Activated CD4-positive, alpha-beta memory T cell treated with anti-CD3 and anti-CD28 coated beads, Interleukin-2, amount 10 ng/mL, durations not matched to agents 7 days and 5 days (primary cell): Measurements from ENCODE around the gene LIPM. TPM values are rescaled to one million over a fixed set of nuclear protein-coding genes. Genes with fewer than 3 reads are reported as not detected.
A peak's percentile ranks its signal among the peaks of the same experiment; 100 is the strongest.
"Not testable (repeated sequence)": the region's sequence is repeated elsewhere in the genome, so short reads cannot be mapped to it uniquely, and the experiment has no call there.

Experiments used
- CTCF ChIA-PET: fragments of 350-600 bp; sonication (Branson Sonifier 250); formaldehyde crosslinking; loops from one replicate; lab custom pipeline; 2021; ENCODE audit warnings: antibody characterized with exemption, inconsistent platforms; lab: Charles Lee
- POLR2A ChIA-PET: fragments of 350-600 bp; sonication (Branson Sonifier 250); formaldehyde crosslinking; loops from one replicate; lab custom pipeline; 2021; ENCODE audit warnings: antibody characterized with exemption; lab: Charles Lee
- DNase-seq: peaks from one replicate; pipeline ENCODE4 v3.0.0-alpha.2; 2020
- H3K27ac Mint-ChIP-seq: one replicate; pipeline ENCODE4 v1.8.0; 2021; ENCODE audit warnings: mild to moderate bottlenecking, mixed read lengths
- H3K27me3 Mint-ChIP-seq: one replicate; pipeline ENCODE4 v1.8.0; 2021; ENCODE audit warnings: mixed read lengths
- H3K36me3 Mint-ChIP-seq: one replicate; pipeline ENCODE4 v1.8.0; 2021; ENCODE audit warnings: low read depth, mixed read lengths
- H3K4me1 Mint-ChIP-seq: one replicate; pipeline ENCODE4 v1.8.0; 2021; ENCODE audit warnings: mixed read lengths
- H3K4me3 Mint-ChIP-seq: one replicate; pipeline ENCODE4 v1.8.0; 2021; ENCODE audit warnings: mild to moderate bottlenecking, mixed read lengths
- H3K9me3 Mint-ChIP-seq: one replicate; pipeline ENCODE4 v1.8.0; 2021; ENCODE audit warnings: mixed read lengths
- total RNA-seq, 2 experiments: library from RNA; stranded (reverse); gene quantifications; one replicate each; pipeline ENCODE4 v1.2.3, GENCODE V29; 2021

LIPM gene
- total RNA-seq, 2 experiments from 2014 or later: not detected

- CTCF ChIA-PET: interaction anchor here (1.1 to 9.5 kb wide), 2 partner anchors 99 to 466 kb away, joined by 4 to 211 read pairs; no protein-coding TSS in a partner anchor
These were observed 30.6 kb downstream of the LIPM start for GRCh38 chr10:88833156-88833555.

DNA sequence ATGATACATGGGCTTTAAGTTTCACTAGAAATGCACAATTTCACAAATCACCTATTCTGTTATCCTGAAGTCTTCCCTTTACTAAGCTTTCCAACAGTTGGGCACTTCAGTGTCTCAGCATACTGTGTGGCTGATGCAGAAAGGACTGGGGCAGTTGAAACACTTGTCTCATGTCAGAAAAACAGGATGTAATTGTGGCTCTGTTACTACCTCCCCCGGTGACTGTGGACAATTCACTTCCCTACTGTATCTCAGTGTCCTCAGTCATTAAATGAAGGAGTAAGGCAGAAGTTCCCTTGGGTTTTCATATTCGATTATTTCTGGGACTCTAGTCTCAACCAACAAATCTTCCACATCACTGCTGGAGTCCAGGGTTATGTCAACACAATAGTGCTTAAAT is 31.2 kb downstream of the LIPM start:
- Mint-ChIP-seq H3K36me3 (peaks cover 2% of the 10 kb centered on the region), H3K27me3 (no peaks in the 10 kb centered on the region), H3K9me3 (no peaks in the 10 kb centered on the region), H3K27ac (peak overlapping the region; percentile 48), H3K4me3 (no peak overlapping the region), H3K4me1 (peaks cover 43% of the 10 kb centered on the region)
- peak; percentile 24 for DNase-seq
- ChIA-PET CTCF (interaction anchor here (1.1 to 9.5 kb wide), 9 partner anchors 12 to 467 kb away, joined by 4 to 211 read pairs (median 18); partner anchors contain the start of gene STAMBPL1), POLR2A (interaction anchor here (3.9 to 4.0 kb wide), 2 partner anchors 47 to 99 kb away, joined by 29 to 36 read pairs; partner anchors contain the start of gene STAMBPL1)

More at GRCh38 chr10:88833156-88833555, 30.6 kb downstream of the LIPM start:
- H3K4me1 Mint-ChIP-seq: peaks cover 48% of the 10 kb centered on the region
- no peak for DNase-seq
- no peaks in the 10 kb centered on the region for H3K9me3 Mint-ChIP-seq
- peaks cover 2% of the 10 kb centered on the region for H3K36me3 Mint-ChIP-seq
- POLR2A ChIA-PET: interaction anchor here (3.9 kb wide), 1 partner anchor 48 kb away, joined by 36 read pairs; the partner anchor contains the start of gene STAMBPL1
- no peak overlapping the region for H3K4me3 Mint-ChIP-seq
- H3K27ac Mint-ChIP-seq: peak overlapping the region; percentile 48
- no peaks in the 10 kb centered on the region for H3K27me3 Mint-ChIP-seq

DNA sequence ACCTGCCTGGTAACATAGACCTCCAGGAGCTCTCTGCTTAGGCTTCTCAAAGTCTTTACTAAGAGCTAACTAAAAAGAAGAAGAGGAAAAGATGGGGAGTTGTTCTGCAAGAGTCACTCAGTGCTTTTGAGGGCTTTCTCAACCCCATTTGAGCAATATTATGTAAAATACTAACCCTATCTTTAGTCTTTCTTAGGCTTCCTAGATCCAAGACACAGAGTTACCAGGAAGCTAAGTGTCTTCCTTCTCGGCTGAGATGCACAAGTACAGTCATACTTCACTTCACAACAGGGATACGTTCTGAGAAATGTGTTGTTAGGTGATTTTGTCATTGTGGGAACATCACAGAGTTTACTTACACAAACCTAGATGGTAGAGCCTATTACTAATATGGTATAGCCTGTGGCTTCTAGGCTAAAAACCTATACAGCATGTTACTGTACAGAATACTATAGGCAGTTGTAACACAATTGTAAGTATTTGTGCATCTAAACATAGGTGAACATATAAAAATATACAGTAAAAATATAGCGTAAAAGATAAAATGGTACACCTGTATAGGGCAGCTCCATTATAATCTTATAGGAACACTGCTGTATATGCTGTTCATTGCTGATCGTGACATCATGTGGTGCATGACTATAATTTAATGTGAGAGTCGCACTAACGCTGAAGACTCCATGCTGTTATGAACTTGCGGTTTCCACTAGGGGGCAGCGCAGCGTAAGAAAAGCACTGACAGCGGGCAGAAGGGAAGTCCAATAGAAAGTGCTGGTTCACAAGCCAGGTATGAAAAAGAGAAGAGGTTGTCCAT is 32.8 kb downstream of the LIPM start:
- no peaks in the 10 kb centered on the region for H3K9me3 Mint-ChIP-seq
- POLR2A ChIA-PET: interaction anchor here (0.6 to 4.0 kb wide), 10 partner anchors 9 to 156 kb away, joined by 3 to 36 read pairs (median 4); partner anchors contain the start of gene STAMBPL1

DNA sequence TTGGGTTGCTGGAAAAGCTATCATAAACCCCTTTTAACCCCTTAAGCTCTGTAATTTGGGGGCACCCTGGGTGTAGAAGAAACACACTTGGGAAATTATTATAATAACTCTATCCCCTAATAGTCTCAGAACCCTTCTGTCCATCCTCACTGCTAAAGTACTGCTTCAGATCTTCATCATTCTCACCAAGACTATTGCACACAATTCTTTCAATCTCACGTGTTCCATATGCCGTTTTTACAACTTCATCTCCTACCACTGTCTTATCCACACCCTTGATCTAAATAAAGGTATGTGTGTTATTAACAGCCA is 33.3 kb downstream of the LIPM start:
- Mint-ChIP-seq H3K4me3 (no peak overlapping the region), H3K36me3 (no peaks in the 10 kb centered on the region), H3K4me1 (peaks cover 29% of the 10 kb centered on the region), H3K27me3 (no peaks in the 10 kb centered on the region), H3K9me3 (no peaks in the 10 kb centered on the region), H3K27ac (no peak overlapping the region)
- no peak for DNase-seq
- CTCF ChIA-PET: interaction anchor here (0.7 to 9.5 kb wide), 40 partner anchors 9 to 696 kb away, joined by 3 to 211 read pairs (median 6); partner anchors contain the start of genes CH25H, LIPM, RNLS and STAMBPL1
- POLR2A ChIA-PET: interaction anchor here (0.7 to 4.0 kb wide), 9 partner anchors 11 to 156 kb away, joined by 3 to 36 read pairs (median 5); partner anchors contain the start of gene STAMBPL1

More for the DNA sequence above, 32.8 kb downstream of the LIPM start:
- Mint-ChIP-seq H3K27ac (no peak overlapping the region), H3K4me1 (peaks cover 32% of the 10 kb centered on the region), H3K27me3 (no peaks in the 10 kb centered on the region), H3K4me3 (no peak overlapping the region), H3K36me3 (peaks cover 2% of the 10 kb centered on the region)
- CTCF ChIA-PET: interaction anchor here (0.6 to 9.5 kb wide), 42 partner anchors 9 to 696 kb away, joined by 3 to 211 read pairs (median 6); partner anchors contain the start of genes CH25H, LIPM, RNLS and STAMBPL1
- DNase-seq: peak; percentile 91

DNA sequence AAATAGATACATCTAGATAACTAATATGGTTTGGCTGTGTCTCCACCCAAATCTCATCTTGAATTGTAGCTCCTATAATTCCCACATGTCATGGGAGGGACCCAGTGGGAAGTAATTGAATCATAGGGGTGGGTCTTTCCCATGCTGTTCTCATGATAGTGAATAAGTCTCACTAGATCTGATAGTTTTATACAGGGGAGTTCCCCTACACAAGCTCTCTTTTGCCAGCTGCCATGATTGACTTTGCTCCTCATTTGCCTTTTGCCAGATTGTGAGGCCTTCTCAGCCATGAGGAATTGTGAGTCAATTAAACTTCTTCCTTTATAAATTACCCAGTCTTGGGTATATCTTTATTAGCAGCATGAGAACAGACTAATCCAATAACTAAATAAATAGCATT is 35.1 kb downstream of the LIPM start:
- POLR2A ChIA-PET: interaction anchor here (0.9 to 4.0 kb wide), 3 partner anchors 42 to 153 kb away, joined by 4 to 29 read pairs (median 7); partner anchors contain the start of genes FAS and STAMBPL1
- peaks cover 22% of the 10 kb centered on the region for H3K4me1 Mint-ChIP-seq
- H3K4me3 Mint-ChIP-seq, H3K9me3 Mint-ChIP-seq, DNase-seq, H3K36me3 Mint-ChIP-seq, H3K27ac Mint-ChIP-seq, H3K27me3 Mint-ChIP-seq: not testable (repeated sequence)
- CTCF ChIA-PET: interaction anchor here (1.0 to 9.5 kb wide), 5 partner anchors 9 to 94 kb away, joined by 3 to 211 read pairs (median 19); partner anchors contain the start of gene STAMBPL1

GRCh38 chr10:88838766-88839350 is 36.3 kb downstream of the LIPM start:
- no peak for DNase-seq

DNA sequence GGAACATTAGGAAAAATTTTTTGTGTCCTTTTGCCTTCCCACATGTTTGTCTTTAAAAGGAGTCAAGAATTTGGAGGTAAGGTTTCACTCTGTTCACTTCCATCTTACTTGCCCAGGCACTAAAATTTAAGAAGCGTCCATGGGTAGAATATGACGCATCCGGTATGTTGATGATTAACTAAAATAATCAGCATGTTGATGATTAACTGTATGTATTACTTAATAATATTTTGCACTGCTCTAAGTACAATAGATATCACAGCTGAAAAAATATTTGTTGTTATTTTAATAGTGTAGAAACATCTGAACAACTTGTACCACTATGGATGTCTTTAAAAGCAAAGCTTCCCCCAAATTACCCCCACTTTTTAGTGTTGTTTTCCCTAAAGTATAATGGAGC is 37.6 kb downstream of the LIPM start:
- Mint-ChIP-seq H3K27me3 (peaks cover 10% of the 10 kb centered on the region), H3K36me3 (peaks cover under 1% of the 10 kb centered on the region), H3K27ac (no peak overlapping the region), H3K4me3 (no peak overlapping the region), H3K9me3 (no peaks in the 10 kb centered on the region), H3K4me1 (peaks cover 8% of the 10 kb centered on the region)
- DNase-seq: no peak
- ChIA-PET POLR2A (no interaction called here), CTCF (interaction anchor here (1.0 to 9.5 kb wide), 2 partner anchors 12 to 92 kb away, joined by 3 to 211 read pairs; partner anchors contain the start of gene ANKRD22)

More at GRCh38 chr10:88838766-88839350, 36.3 kb downstream of the LIPM start:
- no peak overlapping the region for H3K4me3 Mint-ChIP-seq
- peaks cover 10% of the 10 kb centered on the region for H3K4me1 Mint-ChIP-seq
- H3K9me3 Mint-ChIP-seq: no peaks in the 10 kb centered on the region
- H3K27ac Mint-ChIP-seq: no peak overlapping the region
- ChIA-PET POLR2A (no interaction called here), CTCF (interaction anchor here (9.5 kb wide), 1 partner anchor 93 kb away, joined by 211 read pairs; no protein-coding TSS in a partner anchor)
- H3K27me3 Mint-ChIP-seq: peaks cover 4% of the 10 kb centered on the region
- no peaks in the 10 kb centered on the region for H3K36me3 Mint-ChIP-seq

DNA sequence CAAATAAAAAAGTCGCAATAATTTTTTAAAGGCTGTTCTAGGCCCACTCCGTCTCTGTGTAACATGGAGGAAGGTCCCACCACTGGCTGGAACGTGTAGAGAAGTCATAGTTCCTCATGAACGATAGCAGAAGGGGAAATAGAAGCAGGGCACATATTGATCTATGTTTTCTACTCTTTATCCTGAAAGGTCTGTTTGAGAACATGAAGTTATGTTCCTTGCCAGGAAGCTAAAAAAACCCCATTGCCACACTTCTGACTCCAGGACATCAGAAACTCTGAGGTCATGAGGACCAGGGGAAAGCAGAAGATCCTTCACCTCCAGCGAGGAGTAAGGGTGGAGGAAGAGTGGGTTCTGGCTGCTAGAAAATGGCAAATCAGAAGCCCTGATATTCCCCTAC is 38.4 kb downstream of the LIPM start:
- H3K4me1 Mint-ChIP-seq: peaks cover 8% of the 10 kb centered on the region
- H3K27ac Mint-ChIP-seq: no peak overlapping the region
- peaks cover 16% of the 10 kb centered on the region for H3K27me3 Mint-ChIP-seq
- H3K4me3 Mint-ChIP-seq: no peak overlapping the region
- POLR2A ChIA-PET: interaction anchor here (1.2 to 1.8 kb wide), 2 partner anchors 9 to 39 kb away, joined by 4 to 5 read pairs; partner anchors contain the start of gene STAMBPL1
- no peak for DNase-seq
- CTCF ChIA-PET: interaction anchor here (1.2 to 9.5 kb wide), 2 partner anchors 11 to 91 kb away, joined by 3 to 211 read pairs; partner anchors contain the start of gene ANKRD22
- H3K9me3 Mint-ChIP-seq: no peaks in the 10 kb centered on the region
- H3K36me3 Mint-ChIP-seq: peaks cover 3% of the 10 kb centered on the region

DNA sequence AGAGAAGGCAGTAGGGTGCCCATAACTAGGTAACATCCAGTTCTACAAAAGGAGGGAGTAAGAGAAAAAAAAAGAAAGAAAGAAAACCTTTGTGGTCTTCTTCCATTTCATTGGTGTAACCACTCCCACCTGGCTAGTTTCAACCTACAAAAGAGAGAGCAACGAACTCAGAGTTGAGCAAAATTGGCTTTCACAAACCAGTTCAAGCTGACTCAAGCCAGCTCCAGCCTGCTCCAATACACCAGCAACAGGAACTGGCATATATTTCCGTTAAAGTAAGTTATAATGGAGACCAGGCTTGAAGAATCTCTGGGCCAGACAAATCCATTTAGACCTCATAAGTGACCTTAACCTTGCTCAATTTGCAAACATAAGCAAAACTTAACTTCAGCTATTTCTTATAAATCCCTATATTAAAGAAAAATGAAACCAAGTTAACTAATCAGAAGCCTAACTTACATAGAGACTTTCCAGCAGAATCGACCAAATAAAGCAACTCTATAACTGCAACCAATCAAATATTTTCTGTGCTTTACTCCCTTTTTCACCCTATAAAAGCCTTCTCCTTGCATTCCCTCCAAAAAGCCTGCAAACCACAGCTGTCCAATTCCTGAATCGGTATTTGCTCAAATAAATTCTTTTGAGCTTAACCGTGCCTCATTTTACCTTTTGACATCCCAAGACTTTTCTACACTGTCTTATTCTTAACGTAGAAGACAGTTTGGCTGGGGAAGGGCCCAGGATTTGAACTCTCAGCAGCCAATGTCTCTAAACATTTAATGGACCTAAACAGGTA is 39.0 kb downstream of the LIPM start:
- Mint-ChIP-seq H3K4me1 (peaks cover 8% of the 10 kb centered on the region), H3K27ac (no peak overlapping the region), H3K36me3 (peaks cover 3% of the 10 kb centered on the region), H3K9me3 (no peaks in the 10 kb centered on the region), H3K27me3 (peaks cover 16% of the 10 kb centered on the region), H3K4me3 (no peak overlapping the region)
- no peak for DNase-seq
- CTCF ChIA-PET: interaction anchor here (1.2 to 9.5 kb wide), 2 partner anchors 10 to 90 kb away, joined by 3 to 211 read pairs; partner anchors contain the start of gene ANKRD22
- POLR2A ChIA-PET: interaction anchor here (1.2 to 1.8 kb wide), 2 partner anchors 10 to 38 kb away, joined by 4 to 5 read pairs; partner anchors contain the start of gene STAMBPL1

GRCh38 chr10:88843171-88843570 is 40.6 kb downstream of the LIPM start:
- H3K4me1 Mint-ChIP-seq: peaks cover 8% of the 10 kb centered on the region
- no peak overlapping the region for H3K4me3 Mint-ChIP-seq
- POLR2A ChIA-PET: no interaction called here
- CTCF ChIA-PET: no interaction called here
- DNase-seq: no peak
- H3K27me3 Mint-ChIP-seq: peaks cover 16% of the 10 kb centered on the region
- H3K36me3 Mint-ChIP-seq: peaks cover 3% of the 10 kb centered on the region
- no peaks in the 10 kb centered on the region for H3K9me3 Mint-ChIP-seq
- H3K27ac Mint-ChIP-seq: no peak overlapping the region

GRCh38 chr10:88848499-88848898 is 46.0 kb downstream of the LIPM start:
- H3K9me3 Mint-ChIP-seq: no peaks in the 10 kb centered on the region
- H3K4me1 Mint-ChIP-seq: peaks cover 17% of the 10 kb centered on the region
- peaks cover 12% of the 10 kb centered on the region for H3K27me3 Mint-ChIP-seq
- H3K36me3 Mint-ChIP-seq: peaks cover 3% of the 10 kb centered on the region
- ChIA-PET POLR2A (interaction anchor here (0.6 to 1.1 kb wide), 4 partner anchors 10 to 31 kb away, joined by 3 to 6 read pairs (median 4); partner anchors contain the start of gene STAMBPL1), CTCF (no interaction called here)
- DNase-seq: no peak
- no peak overlapping the region for H3K27ac Mint-ChIP-seq
- no peak overlapping the region for H3K4me3 Mint-ChIP-seq
